ENCODE measurements around the gene KRTAP5-3.
"Not testable (repeated sequence)": the region's sequence is repeated elsewhere in the genome, so short reads cannot be mapped to it uniquely, and the experiment has no call there.

Gene KRTAP5-3

GRCh38 chr11:1607901-1608300 is 362 bp downstream of the KRTAP5-3 start:
- DNase-seq: not testable (repeated sequence)

GRCh38 chr11:1607156-1607845 is 962 bp downstream of the KRTAP5-3 start:
- not testable (repeated sequence) for DNase-seq

DNA sequence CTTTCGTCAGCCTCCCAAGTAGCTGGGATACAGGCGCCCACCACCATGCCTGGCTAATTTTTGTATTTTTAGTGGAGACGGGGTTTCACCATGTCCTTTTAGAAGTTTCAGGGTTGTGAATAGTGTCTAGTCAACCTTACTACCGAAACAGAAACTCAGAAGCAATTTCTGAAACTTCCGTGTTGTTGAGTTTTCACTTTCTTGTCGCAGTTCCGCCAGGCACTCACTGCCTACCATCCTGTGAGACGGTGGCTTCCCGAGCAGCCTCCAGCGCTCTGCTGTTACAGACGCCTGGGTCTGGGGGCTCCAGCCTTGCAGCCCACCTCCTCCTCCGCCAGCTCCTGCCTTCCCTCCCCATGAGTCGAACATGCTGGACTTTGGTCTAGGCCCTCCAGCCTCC is 2.3 kb downstream of the KRTAP5-3 start:
- DNase-seq: not testable (repeated sequence)

DNA sequence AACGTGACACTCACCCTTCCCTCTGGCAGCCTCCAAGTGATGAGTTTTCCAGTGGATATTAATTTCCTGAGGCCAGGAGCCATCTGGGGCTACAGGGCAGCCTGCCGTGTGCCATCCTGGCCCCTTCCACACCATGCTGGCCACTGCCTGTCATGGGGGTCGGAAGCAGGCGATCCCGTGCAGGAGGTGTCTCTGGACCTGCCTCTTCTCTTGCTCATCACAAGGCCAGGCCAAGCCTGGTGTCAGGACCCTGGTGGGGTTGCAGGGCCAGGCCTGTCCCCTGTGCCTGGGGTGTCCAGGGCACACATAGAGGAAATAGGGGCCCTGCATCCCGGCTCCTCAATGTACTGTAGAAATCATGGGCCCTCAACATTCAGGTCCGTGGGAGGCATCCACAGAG is 3.6 kb downstream of the KRTAP5-3 start:
- DNase-seq: no peak

DNA sequence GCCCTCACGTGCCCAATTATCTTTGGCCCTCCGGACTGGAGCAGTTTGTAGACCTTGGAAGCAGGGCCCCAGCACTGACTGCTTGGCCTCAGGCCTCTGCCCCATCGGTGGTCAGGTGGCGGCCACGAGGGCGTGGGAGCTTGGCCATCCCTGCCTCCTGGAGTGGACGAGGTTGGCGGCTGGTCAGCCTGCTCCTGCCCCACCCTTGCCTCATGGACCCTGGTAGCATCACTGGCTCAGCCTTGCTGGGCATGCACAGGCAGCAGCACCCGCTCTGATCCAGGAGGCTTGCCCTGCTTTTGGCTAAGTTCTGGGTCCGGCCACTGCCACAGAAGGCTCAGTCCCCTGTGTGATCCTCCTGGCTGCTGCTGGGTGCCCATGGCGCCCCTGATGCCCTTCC is 4.1 kb downstream of the KRTAP5-3 start:
- DNase-seq: no peak

- no peak for DNase-seq
These were observed 4.6 kb downstream of the KRTAP5-3 start for GRCh38 chr11:1603629-1604028.

- not testable (repeated sequence) for DNase-seq
These were observed 6.6 kb downstream of the KRTAP5-3 start for GRCh38 chr11:1601663-1602062.

GRCh38 chr11:1600626-1601025 is 7.6 kb downstream of the KRTAP5-3 start:
- no peak for DNase-seq

DNA sequence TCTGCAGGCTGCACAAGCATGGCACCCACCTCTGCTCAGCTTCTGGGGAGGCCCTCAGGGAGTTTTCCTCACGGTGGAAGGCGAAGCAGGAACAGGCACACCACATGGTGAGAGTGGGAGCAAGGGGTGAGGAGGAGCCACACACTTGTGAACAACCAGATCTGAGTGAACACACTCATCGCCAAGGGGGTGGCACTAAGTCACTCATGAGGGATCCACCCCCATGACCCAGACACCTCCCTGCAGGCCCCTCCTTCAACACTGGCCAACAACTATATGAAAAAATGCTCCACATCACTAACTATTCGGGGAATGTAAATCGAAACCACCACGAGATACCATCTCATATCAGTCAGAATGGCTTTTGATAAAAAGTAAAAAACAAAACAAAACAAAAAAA is 9.4 kb downstream of the KRTAP5-3 start:
- DNase-seq: no peak

DNA sequence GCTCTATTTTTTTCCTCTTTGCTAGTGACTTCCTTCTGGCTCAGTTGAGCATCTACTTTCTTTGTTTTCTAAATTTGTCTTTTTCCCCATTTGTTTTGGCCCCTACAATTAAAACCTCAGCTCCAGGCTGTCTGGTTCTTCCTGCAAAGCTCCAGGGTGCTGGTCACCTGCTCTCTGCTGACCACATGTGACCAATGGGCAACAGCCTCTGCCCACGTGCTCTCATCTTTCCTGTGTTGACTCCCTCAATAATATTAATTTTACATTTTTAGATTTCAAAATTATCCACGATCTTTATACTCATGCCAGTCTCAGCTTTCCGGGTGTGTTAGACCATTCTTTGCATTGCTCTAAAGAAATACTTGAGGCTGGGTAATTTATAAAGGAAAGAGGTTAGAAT is 9.9 kb downstream of the KRTAP5-3 start:
- DNase-seq: not testable (repeated sequence)

GRCh38 chr11:1597994-1598380 is 10.3 kb downstream of the KRTAP5-3 start, which contains the start of gene KRTAP5-2:
TSS of gene KRTAP5-2 (minus strand) at chr11:1598294. CDS start at chr11:1598250, 44 bp downstream.
- DNase-seq: no peak

GRCh38 chr11:1597331-1597993 is 10.8 kb downstream of the KRTAP5-3 start:
- no peak for DNase-seq

GRCh38 chr11:1596576-1597121 is 11.6 kb downstream of the KRTAP5-3 start:
- not testable (repeated sequence) for DNase-seq

DNA sequence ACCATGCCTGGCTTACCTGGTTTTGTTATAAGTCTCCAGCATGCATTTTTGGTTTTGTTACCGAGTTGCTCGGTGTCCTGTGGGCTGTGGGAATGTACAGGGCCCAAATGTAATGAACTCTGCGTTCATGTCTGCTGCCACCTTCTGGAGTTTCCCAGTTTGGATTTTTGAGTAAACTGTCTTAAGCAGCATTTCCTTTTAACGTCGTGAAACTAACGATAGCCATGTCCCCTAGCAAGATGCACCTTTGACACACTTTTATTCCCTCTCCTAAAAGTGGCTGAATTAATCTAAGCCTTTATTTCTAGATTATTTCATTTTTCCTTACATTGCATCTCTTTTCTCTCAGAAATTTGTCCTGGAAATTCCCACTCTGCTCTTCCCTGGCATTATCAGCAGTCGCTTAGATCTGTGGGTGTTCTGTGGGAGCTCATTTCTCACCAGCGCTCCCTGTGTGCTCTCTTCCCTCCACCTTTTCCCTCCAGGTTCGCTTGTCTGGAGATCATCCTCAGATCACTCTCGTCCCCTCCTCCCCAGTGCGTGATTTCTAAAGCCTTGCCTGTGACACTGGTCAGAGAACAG is 12.2 kb downstream of the KRTAP5-3 start:
- not testable (repeated sequence) for DNase-seq

DNA sequence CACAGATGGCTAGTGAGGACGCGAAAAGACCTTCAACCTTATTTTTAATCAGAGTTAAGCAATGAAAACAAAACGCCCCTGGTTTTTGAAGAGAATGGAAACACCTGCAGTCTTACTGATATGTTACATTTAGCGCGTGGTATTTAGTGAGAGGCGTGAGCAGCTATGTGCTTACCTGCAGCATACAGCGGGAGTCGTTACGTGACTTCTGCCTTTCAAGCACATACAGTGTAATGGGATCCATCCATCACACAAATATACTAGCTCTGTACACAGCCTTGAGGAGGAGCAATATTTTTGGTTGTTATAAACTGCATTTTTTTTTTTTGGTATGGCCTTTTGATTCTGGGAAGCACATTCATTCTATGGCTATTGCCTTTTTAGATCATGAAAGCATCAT is 15.6 kb downstream of the KRTAP5-3 start:
- no peak for DNase-seq

DNA sequence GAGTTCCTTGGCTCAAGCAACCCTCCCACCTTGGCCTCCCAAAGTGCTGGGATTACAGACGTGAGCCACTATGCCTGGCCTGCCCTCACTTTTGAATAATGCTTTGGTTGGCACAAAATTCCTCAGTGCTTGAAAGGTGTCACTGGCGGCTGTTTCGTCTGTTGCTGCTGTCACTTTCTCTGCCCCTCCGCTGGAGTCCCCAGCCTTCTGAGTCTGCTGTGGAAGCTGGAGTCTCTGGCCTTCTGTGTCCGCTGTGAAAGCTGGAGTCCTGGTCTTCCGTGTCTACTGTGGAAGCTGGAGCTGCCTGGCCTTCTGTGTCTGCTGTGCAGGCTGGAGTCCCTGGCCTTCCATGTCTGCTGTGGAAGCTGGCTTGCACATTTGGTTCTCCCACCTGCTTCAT is 18.3 kb downstream of the KRTAP5-3 start:
- DNase-seq: no peak

- peak; percentile 76 to 88 (median 87) for DNase-seq
These were observed 18.9 kb downstream of the KRTAP5-3 start for GRCh38 chr11:1589191-1589963.

DNA sequence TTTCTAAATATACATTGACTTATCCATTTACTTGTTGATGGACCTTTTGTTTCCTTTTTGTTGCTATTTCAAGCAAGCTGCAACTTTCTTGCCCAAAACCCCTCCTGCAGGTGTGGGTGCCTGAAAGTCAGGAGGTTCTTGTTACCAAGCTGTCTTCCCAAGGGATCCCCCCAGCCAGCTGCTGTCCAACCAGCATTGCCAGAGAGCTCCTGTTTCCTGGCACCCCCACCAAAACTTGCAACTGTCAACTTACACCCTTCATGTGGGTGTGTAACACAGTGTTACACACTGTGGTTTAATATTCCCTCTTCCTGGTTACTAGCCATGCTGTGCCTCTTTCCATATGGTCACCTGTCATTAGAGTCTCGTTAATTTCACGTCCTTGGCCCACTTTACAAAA is 21.6 kb downstream of the KRTAP5-3 start:
- DNase-seq: no peak

- not testable (repeated sequence) for DNase-seq
These were observed 23.4 kb downstream of the KRTAP5-3 start, which contains the start of gene KRTAP5-1 for GRCh38 chr11:1584661-1585370. TSS of gene KRTAP5-1 (minus strand) at chr11:1585283. CDS start at chr11:1585249, 34 bp downstream.

- not testable (repeated sequence) for DNase-seq
These were observed 25.4 kb downstream of the KRTAP5-3 start for GRCh38 chr11:1582909-1583308.

- DNase-seq: no peak
These were observed 26.3 kb downstream of the KRTAP5-3 start for GRCh38 chr11:1581976-1582375.

- DNase-seq: no peak
These were observed 31.4 kb downstream of the KRTAP5-3 start for GRCh38 chr11:1576825-1577224.

All from suppressor macrophage treated with lipopolysaccharide for 1 hour (primary cell).